Measurements from ENCODE around the gene COPE.

DNA sequence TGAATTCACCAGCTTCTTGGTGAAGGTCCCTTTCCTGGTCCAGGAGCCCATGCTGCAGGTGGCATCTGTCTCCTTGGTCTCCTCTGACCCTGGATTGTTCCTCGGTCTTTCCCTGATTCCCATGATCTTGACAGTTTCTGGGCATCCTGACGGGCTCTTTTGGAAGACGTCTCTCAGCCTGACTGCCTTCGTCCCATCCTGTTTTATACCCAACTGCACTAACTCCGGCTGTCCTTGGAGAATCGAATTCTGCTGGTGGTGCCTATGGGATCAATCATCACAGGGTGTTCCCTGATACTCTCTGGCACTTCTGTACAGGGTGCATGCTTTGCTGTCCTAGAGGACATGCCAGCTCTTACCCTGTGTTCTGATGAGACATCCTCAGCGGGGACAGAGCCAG is 42.3 kb downstream of the COPE start:
- TF ChIP-seq, protein P1, sequence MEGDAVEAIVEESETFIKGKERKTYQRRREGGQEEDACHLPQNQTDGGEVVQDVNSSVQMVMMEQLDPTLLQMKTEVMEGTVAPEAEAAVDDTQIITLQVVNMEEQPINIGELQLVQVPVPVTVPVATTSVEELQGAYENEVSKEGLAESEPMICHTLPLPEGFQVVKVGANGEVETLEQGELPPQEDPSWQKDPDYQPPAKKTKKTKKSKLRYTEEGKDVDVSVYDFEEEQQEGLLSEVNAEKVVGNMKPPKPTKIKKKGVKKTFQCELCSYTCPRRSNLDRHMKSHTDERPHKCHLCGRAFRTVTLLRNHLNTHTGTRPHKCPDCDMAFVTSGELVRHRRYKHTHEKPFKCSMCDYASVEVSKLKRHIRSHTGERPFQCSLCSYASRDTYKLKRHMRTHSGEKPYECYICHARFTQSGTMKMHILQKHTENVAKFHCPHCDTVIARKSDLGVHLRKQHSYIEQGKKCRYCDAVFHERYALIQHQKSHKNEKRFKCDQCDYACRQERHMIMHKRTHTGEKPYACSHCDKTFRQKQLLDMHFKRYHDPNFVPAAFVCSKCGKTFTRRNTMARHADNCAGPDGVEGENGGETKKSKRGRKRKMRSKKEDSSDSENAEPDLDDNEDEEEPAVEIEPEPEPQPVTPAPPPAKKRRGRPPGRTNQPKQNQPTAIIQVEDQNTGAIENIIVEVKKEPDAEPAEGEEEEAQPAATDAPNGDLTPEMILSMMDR (IDR thresholded peaks at IDR 0.05; ENCODE audit: poor library complexity, severe bottlenecking), result no peak
- no peak for TF ChIP-seq EZH2 (IDR thresholded peaks at IDR 0.05; ENCODE audit: borderline replicate concordance, insufficient read depth, low read length, poor library complexity, severe bottlenecking)
- TF ChIP-seq SMC3 (conservative IDR thresholded peaks at IDR 0.05; ENCODE audit: poor library complexity), result no peak
- no peak for TF ChIP-seq POLR2AphosphoS5 (IDR thresholded peaks at IDR 0.05)
- no peak for TF ChIP-seq EP300 (conservative IDR thresholded peaks at IDR 0.05; ENCODE audit: poor library complexity, severe bottlenecking)
- TF ChIP-seq MXI1 (conservative IDR thresholded peaks at IDR 0.05; ENCODE audit: poor library complexity, severe bottlenecking), result no peak
